Lower leg skin (tissue), 4 donors: ENCODE measurements around the gene HERPUD1. TPM values are rescaled to one million over a fixed set of nuclear protein-coding genes. Genes with fewer than 3 reads are reported as not detected.

Source experiments
- DNase-seq, 2 donors: peaks; one replicate each; pipeline ENCODE4 v3.0.0-alpha.2; 2019; ENCODE audit warnings: low spot score in 2 of 2
- H3K4me3 ChIP-seq: fragments of 200-600 bp; sonication (generic); 2 replicates; pipeline ENCODE4 v1.5.1; 2017; ENCODE audit warnings: mild to moderate bottlenecking, low read depth; ENCODE audit not compliant: poor library complexity, severe bottlenecking
- CTCF ChIP-seq, 3 donors: fragments of 450-650 bp; IDR thresholded peaks; one replicate each; pipeline ENCODE4 v1.5.1; 2016; ENCODE audit warnings: antibody characterized with exemption in 3 of 3, mild to moderate bottlenecking in 3 of 3, moderate library complexity in 2 of 3
- POLR2A ChIP-seq, 2 donors: fragments of 450-650 bp; IDR thresholded peaks; one replicate each; pipeline ENCODE4 v1.6.1; 2016 to 2017; ENCODE audit warnings: antibody characterized with exemption in 2 of 2, mild to moderate bottlenecking in 1 of 2, moderate library complexity in 1 of 2
- WGBS, 2 donors: methylation state at CpG; one replicate each; pipeline ENCODE4 v1.1.5; 2018; 5-methylcytosine and 5-hydroxymethylcytosine counted together
- intact Hi-C: fragments of 100-400 bp; cut with DNase I; formaldehyde crosslinking; loops from one replicate; pipeline ENCODE4 v1.15.0; 2023; ENCODE audit warnings: low total_unique reads
- total RNA-seq, 4 donors: library from RNA; depleted of rRNA; stranded (reverse); fragments of >200 nt; gene quantifications; one replicate each; pipeline ENCODE4 v1.1.0, GENCODE V29; 2016

HERPUD1 gene
- total RNA-seq, 4 donors from 2014 or later: 136 to 165 (median 158) TPM

- intact Hi-C loops: no loop called here
- WGBS, 2 donors: 75 to 89% methylated on average over 12 of the region's 12 CpGs
Observed at GRCh38 chr16:56894331-56894917, 37.5 kb upstream of the HERPUD1 start.

GRCh38 chr16:56895813-56896212 lies 36.1 kb upstream of the HERPUD1 start:
- no peak overlapping the region for H3K4me3 ChIP-seq
- DNase-seq: no peak
- 70 to 84% methylated on average over 4 of the region's 4 CpGs for WGBS, 2 donors
- intact Hi-C loops: no loop called here
- TF ChIP-seq CTCF (IDR thresholded peaks at IDR 0.05) (no peak), POLR2A (IDR thresholded peaks at IDR 0.05) (no peak)

More at GRCh38 chr16:56894331-56894917, 37.5 kb upstream of the HERPUD1 start:
- no peak overlapping the region for H3K4me3 ChIP-seq
- no peak for TF ChIP-seq CTCF (IDR thresholded peaks at IDR 0.05)
- no peak for TF ChIP-seq POLR2A (IDR thresholded peaks at IDR 0.05)
- DNase-seq: no peak

GRCh38 chr16:56896244-56896643 lies 35.7 kb upstream of the HERPUD1 start:
- 47 to 75% methylated on average over 3 of the region's 3 CpGs for WGBS, 2 donors
- H3K4me3 ChIP-seq: no peak overlapping the region
- TF ChIP-seq CTCF (IDR thresholded peaks at IDR 0.05) (no peak), POLR2A (IDR thresholded peaks at IDR 0.05) (no peak)
- intact Hi-C loops: no loop called here
- DNase-seq: no peak

GRCh38 chr16:56897026-56897799 lies 34.7 kb upstream of the HERPUD1 start:
- DNase-seq: no peak
- no peak overlapping the region for H3K4me3 ChIP-seq
- WGBS, 2 donors: 75 to 76% methylated on average over 8 of the region's 8 CpGs
- no peak for TF ChIP-seq POLR2A (IDR thresholded peaks at IDR 0.05)
- intact Hi-C loops: no loop called here

GRCh38 chr16:56898847-56899246 lies 33.1 kb upstream of the HERPUD1 start:
- TF ChIP-seq POLR2A (IDR thresholded peaks at IDR 0.05): no peak
- TF ChIP-seq CTCF (IDR thresholded peaks at IDR 0.05): no peak
- WGBS, 2 donors: 87 to 92% methylated on average over 8 of the region's 8 CpGs
- H3K4me3 ChIP-seq: no peak overlapping the region
- intact Hi-C loops: no loop called here
- no peak for DNase-seq

- DNase-seq: no peak
- no peak overlapping the region for H3K4me3 ChIP-seq
- TF ChIP-seq CTCF (IDR thresholded peaks at IDR 0.05) (no peak), POLR2A (IDR thresholded peaks at IDR 0.05) (no peak)
- 93 to 96% methylated on average over 2 of the region's 2 CpGs for WGBS, 2 donors
- intact Hi-C loops: no loop called here
Observed at GRCh38 chr16:56903866-56904265, 28.1 kb upstream of the HERPUD1 start.
